ENCODE measurements around the gene SLC30A1.

The SLC30A1 gene

DNA sequence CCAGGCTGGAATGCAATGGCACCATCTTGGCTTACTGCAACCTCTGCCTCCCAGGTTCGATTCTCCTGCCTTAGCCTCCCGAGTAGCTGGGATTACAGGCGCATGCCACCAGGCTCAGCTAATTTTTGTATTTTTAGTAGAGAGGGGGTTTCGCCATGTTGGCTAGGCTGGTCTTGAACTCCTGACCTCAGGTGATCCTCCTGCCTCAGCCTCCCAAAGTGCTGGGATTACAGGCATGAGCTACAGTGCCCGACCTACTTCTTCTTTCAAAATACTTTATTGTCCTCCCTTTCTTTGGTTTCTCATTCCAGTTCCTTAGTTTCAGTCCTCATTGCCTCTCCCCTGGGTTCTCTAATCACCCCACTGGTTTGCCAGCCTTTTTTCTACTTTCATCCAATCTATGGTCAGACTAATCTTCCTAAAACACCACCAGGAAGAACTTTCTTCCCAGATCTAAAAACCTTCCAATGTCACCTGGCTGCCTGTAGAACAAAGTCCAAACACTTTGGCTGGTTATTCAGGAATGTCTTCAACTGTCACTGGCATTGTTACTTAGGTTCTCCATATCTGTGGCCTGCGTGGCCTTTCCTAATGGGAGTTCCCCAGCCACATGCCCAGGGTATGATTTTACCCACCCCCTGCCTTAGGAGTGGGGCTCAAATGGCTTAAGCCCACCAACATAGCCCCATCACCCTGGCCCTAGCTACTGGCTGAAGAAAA is 29.0 kb upstream of the SLC30A1 start:
- no peak for DNase-seq

GRCh38 chr1:211606914-211607753 is 28.2 kb upstream of the SLC30A1 start:
- DNase-seq: no peak

- peak in 1 of 4 experiments; percentile 4 for DNase-seq
Observed at GRCh38 chr1:211606332-211606913, 27.5 kb upstream of the SLC30A1 start.

- no peak for DNase-seq
Observed at GRCh38 chr1:211605603-211606331, 26.8 kb upstream of the SLC30A1 start.

- DNase-seq: no peak
Observed at GRCh38 chr1:211605034-211605433, 26.1 kb upstream of the SLC30A1 start.

GRCh38 chr1:211604548-211604947 is 25.6 kb upstream of the SLC30A1 start:
- no peak for DNase-seq

GRCh38 chr1:211603713-211604112 is 24.8 kb upstream of the SLC30A1 start:
- DNase-seq: no peak

DNA sequence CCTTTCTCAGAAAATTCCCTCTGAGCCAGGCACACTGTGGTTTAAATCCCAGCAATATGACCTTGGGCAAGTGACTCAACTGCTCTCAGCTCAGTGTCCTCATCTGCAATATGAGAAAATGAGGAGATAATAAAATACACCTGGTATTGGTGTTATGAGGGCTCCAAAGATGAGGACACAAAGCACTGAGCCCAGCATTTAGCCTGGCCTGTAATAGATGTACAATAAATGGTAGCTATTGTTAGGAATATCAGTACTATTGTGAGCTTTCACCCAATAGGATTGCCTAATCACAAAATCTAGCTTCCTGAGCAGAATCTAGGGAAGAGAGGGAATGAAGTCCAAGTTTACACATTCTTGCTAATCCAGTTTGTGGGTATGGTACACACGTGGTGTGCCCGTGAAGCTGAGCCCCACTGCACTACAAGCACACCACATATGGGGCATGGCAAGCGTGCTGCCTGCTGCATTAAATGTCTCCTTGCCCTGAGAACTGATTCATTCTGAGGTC is 24.3 kb upstream of the SLC30A1 start:
- no peak for DNase-seq

GRCh38 chr1:211601982-211602670 is 23.2 kb upstream of the SLC30A1 start:
- no peak for DNase-seq

- DNase-seq: no peak
Observed at GRCh38 chr1:211601159-211601558, 22.2 kb upstream of the SLC30A1 start.

DNA sequence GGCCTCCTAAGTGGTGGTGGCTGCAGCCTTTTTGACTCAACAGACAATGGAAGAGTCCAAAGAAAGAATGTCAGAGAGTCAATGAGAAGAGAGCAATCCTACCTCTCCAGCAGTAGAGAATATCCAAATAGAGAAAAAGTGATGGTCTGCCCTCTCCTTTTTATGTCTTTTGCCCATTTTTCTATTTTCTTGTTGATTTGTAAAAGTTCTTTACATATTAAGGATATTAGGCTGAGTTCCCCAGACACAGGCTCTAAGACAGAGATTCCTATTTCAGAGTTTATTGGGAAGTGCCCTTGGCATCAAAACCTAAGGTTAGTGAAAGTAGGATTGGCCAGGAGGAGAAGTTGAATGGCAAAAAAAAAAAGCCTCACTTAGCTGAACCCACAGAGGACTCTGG is 20.3 kb upstream of the SLC30A1 start:
- DNase-seq: no peak

- DNase-seq: no peak
Observed at GRCh38 chr1:211598514-211598913, 19.6 kb upstream of the SLC30A1 start.

- no peak for DNase-seq
Observed at GRCh38 chr1:211596418-211597181, 17.6 kb upstream of the SLC30A1 start.

DNA sequence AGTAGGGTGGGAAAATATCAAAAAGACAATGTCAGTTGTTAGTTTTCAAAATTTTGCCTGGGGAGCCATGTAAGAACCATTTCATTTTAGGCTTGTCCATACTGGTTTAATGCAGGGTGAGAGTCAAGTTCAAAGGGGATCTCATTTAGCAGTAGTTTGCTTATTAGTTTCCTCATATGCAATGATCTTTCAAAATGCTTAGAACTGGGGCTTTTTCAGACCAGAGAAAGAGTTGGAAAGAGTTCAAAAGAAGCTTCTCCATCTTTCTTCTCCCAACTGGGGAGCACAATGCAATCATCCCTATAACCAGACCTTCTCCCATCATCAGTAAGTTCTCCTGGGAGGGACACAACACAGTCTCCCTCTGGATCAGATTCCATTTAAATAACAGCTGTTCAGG is 16.5 kb upstream of the SLC30A1 start:
- no peak for DNase-seq

- DNase-seq: no peak
Observed at GRCh38 chr1:211591980-211592493, 13.1 kb upstream of the SLC30A1 start.

GRCh38 chr1:211589782-211590721 is 11.1 kb upstream of the SLC30A1 start:
- DNase-seq: no peak

- no peak for DNase-seq
Observed at GRCh38 chr1:211588711-211589110, 9.8 kb upstream of the SLC30A1 start.

GRCh38 chr1:211587123-211587522 is 8.2 kb upstream of the SLC30A1 start:
- no peak for DNase-seq

- DNase-seq: no peak
Observed at GRCh38 chr1:211586538-211586937, 7.6 kb upstream of the SLC30A1 start.

All from activated naive CD4-positive, alpha-beta T cell (primary cell).